NCI-H1930 (cell line): ENCODE data around the gene CEP112.
"Not testable (repeated sequence)": the region's sequence is repeated elsewhere in the genome, so short reads cannot be mapped to it uniquely, and the experiment has no call there.

Experiments used
- DNase-seq, 2 experiments: peaks; one replicate each; lab custom pipeline; 2025; lab: John Stamatoyannopoulos, UW

The CEP112 gene

DNA sequence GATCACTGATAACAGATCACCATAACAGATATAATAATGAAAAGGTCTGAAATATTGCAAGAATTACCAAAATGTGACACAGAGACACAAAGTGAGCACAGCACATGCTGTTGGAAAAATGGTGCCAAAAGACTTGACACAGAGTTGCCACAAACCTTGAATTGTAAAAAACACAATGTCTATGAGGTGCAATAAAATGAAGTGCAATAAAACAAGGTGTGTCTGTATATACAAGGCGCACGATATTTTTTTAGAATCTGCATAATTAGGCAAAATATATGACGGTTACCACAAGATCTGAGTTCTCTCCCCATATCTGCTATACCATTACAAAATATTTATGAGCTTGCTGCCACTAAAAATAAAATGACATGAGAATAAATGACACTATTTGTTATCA, 458.6 kb downstream of the CEP112 start:
- no peak for DNase-seq

DNA sequence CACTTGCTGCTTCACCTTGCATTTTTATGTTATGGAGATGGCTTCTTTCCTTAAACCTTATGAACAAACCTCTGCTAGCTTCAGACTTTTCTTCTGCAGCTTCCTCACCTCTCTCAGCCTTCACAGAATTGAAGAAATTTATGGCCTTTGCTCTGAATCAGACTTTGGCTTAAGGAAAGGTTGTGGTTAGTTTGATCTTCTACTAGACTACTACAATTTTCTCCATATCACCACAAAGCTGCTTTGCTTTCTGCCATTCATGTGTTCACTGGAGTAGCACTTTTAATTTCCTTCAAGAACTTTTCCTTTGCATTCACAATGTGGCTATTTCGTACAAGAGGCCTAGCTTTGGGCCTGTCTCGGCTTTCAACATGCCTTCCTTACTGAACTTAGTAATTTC, 459.3 kb downstream of the CEP112 start:
- DNase-seq, result not testable (repeated sequence)

- DNase-seq, result no peak
These were observed 461.2 kb downstream of the CEP112 start for GRCh38 chr17:65730711-65731169.

DNA sequence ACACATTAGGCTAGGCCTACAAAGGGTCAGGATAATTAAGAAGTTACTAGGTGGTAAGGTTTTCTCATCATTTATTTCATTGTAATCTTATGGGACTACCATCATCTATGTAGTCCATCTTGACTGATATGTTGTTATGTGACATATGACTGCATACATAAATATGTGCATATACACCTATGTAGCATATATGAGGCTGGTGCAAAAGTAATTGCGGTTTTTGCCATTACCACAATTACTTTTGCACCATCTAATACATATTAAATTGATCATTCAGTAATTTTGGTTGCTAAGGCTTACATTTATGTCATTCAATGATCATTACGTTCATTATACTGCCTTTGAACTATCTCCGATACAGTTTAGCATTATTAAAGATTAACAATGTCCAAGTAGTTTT, 462.7 kb downstream of the CEP112 start:
- DNase-seq, result no peak

GRCh38 chr17:65727832-65728231, 464.1 kb downstream of the CEP112 start:
- DNase-seq, result no peak

DNA sequence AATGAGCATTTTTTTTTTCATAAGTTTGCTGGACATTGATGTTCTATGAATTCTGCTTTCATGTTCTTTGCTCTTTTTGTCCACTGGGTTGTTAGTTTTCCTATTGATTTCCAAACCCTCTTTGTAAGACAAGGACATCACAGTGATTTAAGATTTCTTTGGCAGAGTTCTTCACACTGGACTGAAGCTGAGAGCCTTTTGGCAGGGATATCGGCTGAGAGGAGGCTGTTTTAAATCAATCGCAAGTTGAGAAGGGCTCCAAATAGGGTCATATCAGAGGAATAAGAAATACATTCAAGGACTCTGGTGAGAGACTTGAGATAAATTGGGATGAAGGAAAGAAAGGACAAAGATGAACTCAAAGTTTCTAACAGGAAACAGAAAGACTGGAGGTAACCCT, 464.7 kb downstream of the CEP112 start:
- DNase-seq, result no peak

- no peak for DNase-seq
These were observed 468.3 kb downstream of the CEP112 start for GRCh38 chr17:65723431-65724151.

GRCh38 chr17:65718601-65719000, 473.3 kb downstream of the CEP112 start:
- no peak for DNase-seq

DNA sequence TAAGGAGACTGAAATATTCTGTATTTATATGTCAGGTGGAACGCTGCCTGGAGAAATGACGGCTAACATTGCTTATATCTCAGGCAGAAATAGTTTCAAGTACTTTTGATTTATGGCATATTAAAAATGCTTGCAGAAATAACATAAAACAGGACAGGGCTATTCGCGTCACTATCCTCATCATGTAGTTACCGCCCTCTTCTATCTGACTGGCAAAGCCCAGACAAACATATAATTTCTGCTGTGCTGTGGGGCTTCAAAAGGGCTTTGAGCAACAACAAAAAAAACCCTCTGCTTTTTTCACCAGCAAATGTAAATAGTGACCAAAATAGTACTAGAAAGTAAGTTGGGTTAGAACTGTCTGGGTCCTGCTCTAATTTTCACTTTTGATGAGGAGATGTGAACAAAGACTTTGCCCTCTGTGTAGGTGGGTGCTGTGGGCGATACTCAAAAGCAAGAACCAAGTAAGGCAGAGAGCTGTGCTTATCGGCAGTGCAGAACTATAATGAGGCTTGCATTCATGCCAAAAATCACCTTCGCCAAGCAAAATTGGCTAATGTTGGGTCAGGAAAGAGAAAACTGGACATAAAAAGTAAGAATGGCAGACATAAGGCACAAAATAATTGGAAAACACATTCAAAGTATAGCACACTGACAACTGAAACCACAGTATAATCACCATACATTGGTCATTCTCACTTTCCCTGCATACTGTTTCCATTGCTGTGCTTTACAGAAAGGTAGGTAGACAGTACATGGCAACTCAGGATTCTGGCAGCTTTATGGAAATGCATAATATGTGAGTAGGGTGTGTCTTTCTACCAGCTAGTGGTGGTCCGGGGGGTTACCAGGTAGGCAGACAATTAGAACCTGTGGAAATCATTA, 479.3 kb downstream of the CEP112 start:
- no peak for DNase-seq

DNA sequence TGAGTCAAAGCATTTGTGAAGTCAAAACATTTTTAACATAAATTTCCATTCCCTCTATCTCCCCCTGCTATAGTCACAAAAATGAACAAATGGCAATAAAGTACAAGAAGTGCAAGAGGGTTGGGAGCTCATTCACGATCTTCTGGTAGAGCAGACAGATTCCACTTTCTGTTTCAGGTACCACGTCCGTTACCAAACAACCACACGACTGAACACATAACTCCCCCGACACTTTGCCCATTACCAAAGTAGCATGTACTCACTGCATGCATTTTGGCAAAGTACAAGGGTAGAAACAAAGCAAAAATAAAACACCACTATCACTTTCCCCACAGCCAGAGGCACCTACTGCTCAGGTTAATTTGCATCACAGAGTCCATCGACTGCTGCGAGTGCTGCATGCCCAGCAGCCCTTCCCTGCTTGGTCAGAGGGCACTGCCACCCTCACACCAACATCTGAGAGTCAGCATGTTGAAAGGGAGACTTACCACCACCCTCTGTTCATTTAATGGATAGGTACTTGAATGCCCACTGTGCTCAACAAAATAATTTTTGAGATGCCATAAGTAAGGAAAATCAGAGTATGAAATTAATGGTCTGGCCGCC, 480.2 kb downstream of the CEP112 start:
- DNase-seq, result no peak

DNA sequence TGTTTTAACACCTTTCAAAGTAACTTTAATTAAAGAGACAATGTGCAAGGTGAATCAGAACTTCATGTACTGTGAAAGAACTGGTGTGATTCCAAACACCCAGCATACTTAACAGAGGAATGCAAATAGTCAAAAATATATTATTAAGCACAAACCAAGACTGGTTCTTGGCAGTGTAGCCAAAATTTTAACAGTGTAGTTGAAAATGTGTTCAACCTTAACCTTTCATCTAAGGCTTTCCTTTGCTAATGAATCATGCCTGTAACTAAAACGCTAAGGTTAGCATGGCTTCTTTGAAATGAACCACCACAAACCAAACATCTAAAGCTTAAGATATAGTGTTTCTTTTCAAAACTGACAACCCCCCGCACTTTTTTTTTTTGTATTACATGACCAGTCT, 484.2 kb downstream of the CEP112 start:
- DNase-seq, result no peak

- no peak for DNase-seq
These were observed 487.2 kb downstream of the CEP112 start for GRCh38 chr17:65704731-65705130.

DNA sequence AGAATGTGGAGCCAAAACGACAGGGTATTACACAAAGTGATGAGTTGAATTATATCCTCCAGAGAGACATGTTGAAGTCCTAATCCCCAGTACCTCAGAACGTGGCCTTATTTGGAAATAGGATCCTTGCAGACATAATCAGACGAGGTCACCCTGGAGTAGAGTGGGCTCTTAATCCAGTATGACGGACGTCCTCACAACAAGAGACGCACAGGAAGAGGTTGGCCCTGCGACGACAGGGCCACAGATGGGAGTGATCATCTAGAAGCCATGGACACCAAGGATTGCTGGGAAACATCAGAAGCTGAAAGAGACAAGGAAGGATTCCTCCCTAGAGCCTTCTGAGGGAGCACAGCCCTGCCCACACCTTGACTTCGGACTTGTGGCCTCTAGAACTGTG, 488.0 kb downstream of the CEP112 start:
- DNase-seq, result no peak

- DNase-seq, result no peak
These were observed 492.5 kb downstream of the CEP112 start for GRCh38 chr17:65699459-65699858.

- DNase-seq, result no peak
These were observed 493.4 kb downstream of the CEP112 start for GRCh38 chr17:65698381-65699061.

GRCh38 chr17:65697661-65698060, 494.3 kb downstream of the CEP112 start:
- DNase-seq, result no peak

DNA sequence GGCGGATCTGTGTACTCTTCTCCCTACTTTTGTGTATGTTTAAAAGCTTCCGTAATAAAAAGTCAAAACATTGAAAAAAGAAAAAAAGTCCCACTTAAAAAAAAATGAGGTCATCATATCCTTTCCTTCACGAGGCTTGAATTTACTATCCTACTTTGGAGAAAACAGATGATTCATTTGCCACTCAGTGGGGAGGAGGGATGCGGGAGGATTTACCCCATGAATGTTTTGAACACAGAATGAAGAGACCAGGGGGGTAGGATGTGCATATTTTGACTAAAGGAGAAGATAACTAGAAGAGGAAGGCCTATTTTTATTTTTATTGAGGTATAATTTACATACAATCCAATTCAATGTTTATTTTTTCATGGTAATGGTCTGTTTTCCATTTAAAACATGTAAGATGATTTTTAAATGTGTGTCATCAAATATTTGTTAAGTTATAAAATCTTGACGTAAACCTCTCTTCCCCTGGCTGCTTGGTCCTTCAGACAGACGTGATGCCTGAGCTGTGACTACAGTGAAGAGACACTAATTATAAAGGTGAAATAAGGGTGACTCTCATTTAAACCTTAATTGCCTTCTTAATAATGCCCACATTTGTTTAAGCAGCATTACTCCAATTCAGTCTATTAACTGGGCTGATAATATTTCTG, 495.1 kb downstream of the CEP112 start:
- DNase-seq, result no peak

GRCh38 chr17:65694601-65695000, 497.3 kb downstream of the CEP112 start:
- no peak for DNase-seq

DNA sequence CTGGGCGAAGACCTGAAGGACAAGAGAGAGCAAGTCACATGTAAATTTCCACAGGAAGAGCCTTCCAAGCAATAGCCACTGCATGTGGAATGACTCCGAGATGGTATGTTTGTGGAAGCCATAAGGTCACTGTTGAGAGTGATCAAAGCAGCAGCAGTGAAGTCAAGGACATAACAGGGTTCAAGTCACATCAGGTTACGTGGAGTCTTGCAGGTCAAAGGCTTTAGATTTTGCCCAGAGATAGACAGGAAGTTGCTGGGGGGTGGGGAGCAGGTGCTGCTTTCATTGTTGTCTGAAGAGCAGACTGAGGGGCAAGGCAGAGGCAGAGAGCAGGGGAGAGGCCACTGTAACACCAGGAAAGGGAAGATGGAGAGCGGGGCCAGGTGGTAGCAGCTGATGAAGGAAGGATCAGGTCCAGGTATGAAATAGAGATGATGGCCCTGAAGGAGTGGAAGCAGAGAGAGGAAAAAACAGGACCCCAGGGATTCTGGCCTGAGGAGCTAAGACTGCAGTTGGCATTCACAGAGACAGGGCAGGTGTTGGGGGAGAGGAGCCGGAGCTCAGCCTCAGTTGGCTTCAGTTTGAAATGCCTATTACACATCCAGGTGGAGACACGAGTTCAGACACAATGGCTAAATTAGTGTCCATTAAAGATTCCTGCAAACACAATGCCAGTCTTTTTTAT, 501.2 kb downstream of the CEP112 start:
- no peak for DNase-seq

DNA sequence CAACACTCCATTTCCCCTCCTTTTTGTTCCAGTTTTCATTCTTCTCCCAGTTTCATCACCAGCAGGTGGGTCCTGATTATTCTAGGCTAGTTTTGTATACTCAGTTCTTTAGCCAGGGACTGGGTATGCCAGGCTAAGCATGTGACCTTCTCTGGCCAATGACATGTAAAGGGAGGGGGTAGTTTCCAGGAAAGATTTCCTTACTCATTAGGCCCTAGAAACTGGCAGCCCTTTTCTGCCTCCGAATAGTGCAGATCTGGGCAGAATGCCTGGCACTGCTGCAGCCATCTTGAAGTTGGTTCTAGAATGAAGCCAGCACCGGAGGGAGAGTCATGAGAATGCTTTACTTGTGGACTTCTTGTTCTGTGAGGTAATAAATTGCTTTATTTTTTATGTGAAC, 503.6 kb downstream of the CEP112 start:
- peak in 1 of 2 experiments; percentile 51 for DNase-seq

DNA sequence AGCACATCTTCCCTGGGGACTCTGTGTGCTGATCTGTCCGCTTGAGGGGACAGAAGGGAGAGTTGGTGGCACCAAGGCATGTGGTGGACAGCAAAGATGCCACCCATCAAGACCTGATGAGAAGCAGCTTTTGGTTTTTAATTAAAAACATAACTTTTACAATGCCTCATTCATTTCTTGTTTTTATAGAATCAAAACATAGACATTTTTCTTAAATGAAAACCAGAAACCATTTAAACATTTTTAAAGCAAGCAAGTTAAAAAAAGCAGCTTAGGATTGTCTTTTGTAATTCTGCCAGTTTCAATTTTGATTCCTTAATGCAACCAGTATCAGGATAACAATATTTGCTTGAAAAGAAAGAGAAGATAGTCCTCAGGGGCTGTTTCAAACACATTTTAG, 506.8 kb downstream of the CEP112 start:
- no peak for DNase-seq
